GF-D8 (cell line): ENCODE results near the gene TIGD2.

ENCODE experiments used
- DNase-seq: peaks from one replicate; lab custom pipeline; 2025; lab: John Stamatoyannopoulos, UW

The TIGD2 gene

GRCh38 chr4:89110986-89111832, at the start of gene TIGD2:
TSS of gene TIGD2 (plus strand) at chr4:89111533. CDS start at chr4:89112975, 1,442 bp downstream.
- DNase-seq: peak; percentile 74

GRCh38 chr4:89064848-89065247, 46.5 kb upstream of the TIGD2 start:
- DNase-seq: no peak

- no peak for DNase-seq
Measured at GRCh38 chr4:89067417-89067816, 43.9 kb upstream of the TIGD2 start.

GRCh38 chr4:89069481-89069880, 41.9 kb upstream of the TIGD2 start:
- DNase-seq: no peak

GRCh38 chr4:89070041-89070440, 41.3 kb upstream of the TIGD2 start:
- DNase-seq: no peak

GRCh38 chr4:89071311-89071710, 40.0 kb upstream of the TIGD2 start:
- DNase-seq: no peak

- DNase-seq: no peak
Measured at GRCh38 chr4:89072921-89073320, 38.4 kb upstream of the TIGD2 start.

GRCh38 chr4:89077761-89078160, 33.6 kb upstream of the TIGD2 start:
- no peak for DNase-seq

- no peak for DNase-seq
Measured at GRCh38 chr4:89078300-89078699, 33.0 kb upstream of the TIGD2 start.

- no peak for DNase-seq
Measured at GRCh38 chr4:89099034-89099433, 12.3 kb upstream of the TIGD2 start.

GRCh38 chr4:89099471-89099870, 11.9 kb upstream of the TIGD2 start:
- no peak for DNase-seq

GRCh38 chr4:89100853-89101252, 10.5 kb upstream of the TIGD2 start:
- DNase-seq: no peak

- no peak for DNase-seq
Measured at GRCh38 chr4:89101256-89102161, 9.8 kb upstream of the TIGD2 start.

- no peak for DNase-seq
Measured at GRCh38 chr4:89105726-89106125, 5.6 kb upstream of the TIGD2 start.

GRCh38 chr4:89108091-89108490, 3.2 kb upstream of the TIGD2 start:
- DNase-seq: no peak

GRCh38 chr4:89109841-89110540, 1.3 kb upstream of the TIGD2 start:
- no peak for DNase-seq

GRCh38 chr4:89110541-89110985, 770 bp upstream of the TIGD2 start:
- no peak for DNase-seq

- peak; percentile 38 for DNase-seq
Measured at GRCh38 chr4:89111833-89112563, 665 bp downstream of the TIGD2 start.

- no peak for DNase-seq
Measured at GRCh38 chr4:89113415-89113814, 2.1 kb downstream of the TIGD2 start.

GRCh38 chr4:89114100-89114499, 2.8 kb downstream of the TIGD2 start:
- DNase-seq: no peak

- DNase-seq: no peak
Measured at GRCh38 chr4:89117115-89117514, 5.8 kb downstream of the TIGD2 start.

- no peak for DNase-seq
Measured at GRCh38 chr4:89119166-89119565, 7.8 kb downstream of the TIGD2 start.
